Activated T-helper 9 cell treated with anti-CD3 and anti-CD28 coated beads, Interleukin-2, amount 50 U/mL, for 16 hours (primary cell): ENCODE data around the gene CYP2W1.

Experiments
- DNase-seq: peaks from one replicate; pipeline ENCODE4 v3.0.0-alpha.2; 2020; ENCODE audit warnings: low read depth

The CYP2W1 gene

DNA sequence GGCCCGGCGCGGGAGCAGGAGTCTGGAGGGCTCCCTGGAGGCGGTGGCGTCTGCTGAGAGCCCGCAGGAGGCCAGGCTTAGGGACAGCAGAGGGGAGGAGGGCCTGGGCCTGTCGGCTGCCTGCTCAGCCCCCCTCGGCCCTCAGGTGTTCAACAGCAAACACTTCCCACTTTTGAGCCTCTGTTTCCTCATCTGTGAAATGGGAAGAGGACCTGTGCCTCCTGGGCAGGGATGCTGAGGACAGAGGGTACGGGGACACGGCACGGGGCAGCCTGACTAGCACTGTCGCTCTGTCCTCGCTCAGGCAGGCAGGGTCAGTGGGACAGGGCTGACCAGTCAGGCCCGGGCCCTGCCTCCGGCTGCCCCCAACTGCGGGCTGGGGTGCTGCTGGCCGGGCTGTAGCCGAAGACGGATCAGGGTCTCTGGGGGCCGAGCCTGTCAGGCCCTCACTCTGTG lies 663 bp downstream of the CYP2W1 start:
- no peak for DNase-seq

DNA sequence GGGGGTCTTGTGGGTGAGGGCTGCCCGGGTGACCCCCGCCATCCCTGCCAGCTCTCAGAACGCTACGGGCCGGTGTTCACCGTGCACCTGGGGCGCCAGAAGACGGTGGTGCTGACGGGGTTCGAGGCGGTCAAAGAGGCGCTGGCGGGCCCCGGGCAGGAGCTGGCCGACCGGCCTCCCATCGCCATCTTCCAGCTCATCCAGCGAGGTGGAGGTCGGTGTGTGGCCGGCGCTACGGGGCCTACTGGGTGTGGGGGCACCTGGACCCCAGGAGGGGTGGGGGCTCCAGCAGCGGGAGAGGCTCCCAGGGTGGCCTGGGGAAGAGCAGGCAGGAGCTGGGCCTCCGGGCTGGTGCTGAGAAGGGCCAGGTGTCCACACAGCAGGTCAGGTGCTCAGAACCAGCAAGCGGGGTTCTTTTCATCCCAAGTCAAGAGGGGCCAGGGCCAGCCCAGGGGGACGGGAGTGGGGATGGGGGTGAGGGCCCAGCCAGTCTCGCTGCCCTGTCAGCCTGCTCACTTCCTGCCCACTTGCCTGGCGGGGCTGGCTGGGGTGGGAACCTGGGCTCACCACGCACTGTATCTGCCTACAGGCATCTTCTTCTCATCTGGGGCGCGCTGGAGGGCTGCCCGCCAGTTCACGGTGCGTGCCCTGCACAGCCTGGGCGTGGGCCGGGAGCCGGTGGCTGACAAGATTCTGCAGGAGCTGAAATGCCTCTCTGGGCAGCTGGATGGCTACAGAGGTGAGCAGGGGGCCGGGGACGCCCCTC lies 1.6 kb downstream of the CYP2W1 start:
- DNase-seq: no peak

DNA sequence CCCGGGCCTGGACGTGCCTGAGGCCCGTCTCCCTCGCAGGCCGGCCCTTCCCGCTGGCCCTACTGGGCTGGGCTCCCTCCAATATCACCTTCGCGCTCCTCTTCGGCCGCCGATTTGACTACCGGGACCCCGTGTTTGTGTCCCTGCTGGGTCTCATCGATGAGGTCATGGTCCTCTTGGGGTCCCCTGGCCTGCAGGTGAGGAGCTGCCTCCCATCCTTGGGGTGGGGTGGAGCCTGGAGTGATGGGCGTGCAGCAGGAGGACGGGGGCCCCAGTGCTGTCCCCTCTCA lies 2.1 kb downstream of the CYP2W1 start:
- no peak for DNase-seq

DNA sequence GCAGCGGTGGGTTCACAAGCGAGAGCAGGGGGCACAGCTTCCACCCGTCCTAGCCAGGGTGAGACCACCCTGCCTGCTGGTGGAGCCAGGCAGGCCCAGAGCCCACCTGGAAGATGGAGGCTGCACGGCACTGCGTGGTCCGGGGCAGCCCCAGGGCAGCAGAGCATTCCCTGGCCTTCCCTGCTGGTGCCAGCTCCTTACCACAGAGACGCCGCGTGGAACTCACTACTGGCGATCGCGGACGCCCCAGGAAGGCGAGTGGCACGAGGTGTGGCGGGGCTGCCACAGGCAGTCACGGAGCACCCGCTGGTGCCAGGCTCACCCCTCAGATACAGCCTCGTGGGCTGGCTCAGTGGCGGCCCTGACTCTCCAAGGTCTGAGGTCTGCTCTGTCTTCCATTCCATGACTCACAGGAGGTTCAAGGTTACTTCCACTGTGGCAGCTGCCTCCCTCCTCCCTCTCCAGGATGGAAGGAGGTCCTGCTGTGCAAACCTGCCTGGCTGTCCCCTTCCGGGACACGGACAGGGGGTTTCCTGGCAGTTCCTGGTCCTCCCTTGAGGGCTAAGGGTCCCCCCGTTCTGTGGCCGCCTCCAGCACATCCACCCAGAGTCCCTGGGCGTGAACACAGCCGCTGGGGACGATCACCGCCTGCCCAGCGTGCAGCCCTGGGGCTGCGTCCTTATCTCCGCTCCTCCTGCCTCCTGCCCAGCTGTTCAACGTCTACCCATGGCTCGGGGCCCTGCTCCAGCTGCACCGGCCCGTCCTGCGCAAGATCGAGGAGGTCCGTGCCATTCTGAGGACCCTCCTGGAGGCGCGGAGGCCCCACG lies 3.1 kb downstream of the CYP2W1 start:
- DNase-seq: no peak

DNA sequence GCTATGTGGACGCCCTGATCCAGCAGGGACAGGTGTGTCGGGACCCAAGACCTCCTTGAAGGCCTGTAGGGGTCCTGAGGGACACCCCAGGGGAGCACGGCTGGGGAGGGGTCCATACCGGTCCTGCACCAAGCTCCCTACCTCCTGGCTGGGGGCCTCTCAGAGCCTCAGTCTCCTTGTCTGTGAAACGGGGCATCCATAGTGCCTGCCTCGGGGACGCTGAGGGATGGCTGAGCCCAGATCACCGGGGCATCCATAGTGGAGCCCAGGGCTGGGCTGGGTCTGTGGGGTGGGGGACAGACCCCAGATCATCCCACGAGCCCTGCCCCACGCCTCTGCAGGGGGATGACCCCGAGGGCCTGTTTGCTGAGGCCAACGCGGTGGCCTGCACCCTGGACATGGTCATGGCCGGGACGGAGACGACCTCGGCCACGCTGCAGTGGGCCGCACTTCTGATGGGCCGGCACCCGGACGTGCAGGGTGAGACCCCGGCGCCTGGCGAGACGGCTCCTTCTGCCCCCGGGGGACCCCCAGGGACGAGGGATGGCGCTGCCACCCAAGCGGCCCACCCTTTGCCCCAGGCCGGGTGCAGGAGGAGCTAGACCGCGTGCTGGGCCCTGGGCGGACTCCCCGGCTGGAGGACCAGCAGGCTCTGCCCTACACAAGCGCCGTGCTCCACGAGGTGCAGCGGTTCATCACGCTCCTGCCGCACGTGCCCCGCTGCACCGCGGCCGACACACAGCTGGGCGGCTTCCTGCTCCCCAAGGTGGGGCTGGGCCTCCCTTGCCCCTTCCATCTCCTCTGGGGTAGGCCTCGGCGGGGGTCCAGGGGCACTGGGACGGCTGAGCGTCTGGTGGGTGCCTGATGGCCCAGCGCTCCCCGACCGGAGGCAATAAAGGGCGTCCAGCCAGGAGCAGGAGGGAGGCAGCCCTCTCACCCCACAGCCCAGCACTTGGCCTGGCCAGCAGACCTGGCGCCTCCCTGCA lies 4.1 kb downstream of the CYP2W1 start:
- DNase-seq: no peak

DNA sequence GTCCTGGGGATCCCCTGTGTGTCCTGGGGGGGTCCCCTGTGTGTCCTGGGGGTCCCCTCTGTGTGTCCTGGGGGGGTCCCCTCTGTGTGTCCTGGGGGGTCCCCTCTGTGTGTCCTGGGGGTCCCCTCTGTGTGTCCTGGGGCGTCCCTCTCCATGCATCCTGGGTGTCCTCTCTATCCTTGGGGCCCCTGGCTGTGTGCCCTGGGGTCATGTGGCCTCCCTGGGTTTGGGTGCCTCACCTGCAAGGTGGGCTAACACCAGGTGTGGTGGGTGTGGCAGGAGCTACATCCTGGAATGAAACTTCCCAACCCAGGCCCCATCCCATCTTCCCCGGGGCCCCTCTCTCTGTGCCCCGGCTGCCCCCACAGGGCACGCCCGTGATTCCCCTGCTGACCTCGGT lies 4.9 kb downstream of the CYP2W1 start:
- DNase-seq: no peak

DNA sequence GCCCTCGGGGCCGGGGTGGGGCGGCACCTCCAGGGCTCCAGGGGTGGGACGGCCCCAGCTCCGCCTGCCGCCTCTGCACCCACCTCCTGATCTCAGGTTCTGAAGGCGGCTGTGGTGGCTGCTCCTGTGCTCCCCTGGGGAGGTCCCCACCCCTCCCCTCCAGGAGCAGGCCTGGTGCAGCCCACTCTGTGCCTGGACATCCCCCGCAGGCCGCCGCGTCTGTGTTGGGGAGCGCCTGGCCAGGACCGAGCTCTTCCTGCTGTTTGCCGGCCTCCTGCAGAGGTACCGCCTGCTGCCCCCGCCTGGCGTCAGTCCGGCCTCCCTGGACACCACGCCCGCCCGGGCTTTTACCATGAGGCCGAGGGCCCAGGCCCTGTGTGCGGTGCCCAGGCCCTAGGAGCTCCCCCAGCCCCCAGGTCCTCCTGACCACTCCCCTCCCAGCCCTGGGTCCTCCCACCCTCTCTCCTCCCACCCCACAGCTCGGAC lies 5.5 kb downstream of the CYP2W1 start:
- DNase-seq: no peak

DNA sequence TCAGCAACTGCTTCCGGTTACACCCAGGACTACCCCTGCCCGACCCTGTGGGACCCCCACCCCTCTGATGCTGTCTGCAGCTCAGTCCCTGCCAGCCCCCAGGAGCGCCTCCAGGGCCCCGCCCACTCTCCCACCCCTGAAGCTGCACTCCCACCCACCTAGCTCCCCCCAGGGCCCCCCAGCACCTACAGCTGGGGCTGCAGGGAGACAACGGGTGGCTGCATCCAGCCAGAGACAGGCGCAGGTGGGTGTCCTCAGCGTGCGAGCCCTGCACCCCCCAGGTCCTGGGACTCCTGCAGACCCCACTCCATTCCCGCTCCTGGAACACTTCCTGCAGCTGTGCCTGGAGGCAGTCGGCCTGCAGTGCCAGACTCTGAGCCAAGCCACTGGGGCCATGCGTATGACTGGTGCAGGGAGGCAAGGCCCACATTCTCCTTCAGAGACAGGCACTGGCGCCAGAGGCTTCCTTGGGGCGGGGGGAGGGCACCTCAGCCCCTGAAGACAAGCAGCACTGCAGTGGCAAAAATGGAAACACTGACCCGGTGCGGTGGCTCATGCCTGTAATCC lies 6.1 kb downstream of the CYP2W1 start:
- no peak for DNase-seq

DNA sequence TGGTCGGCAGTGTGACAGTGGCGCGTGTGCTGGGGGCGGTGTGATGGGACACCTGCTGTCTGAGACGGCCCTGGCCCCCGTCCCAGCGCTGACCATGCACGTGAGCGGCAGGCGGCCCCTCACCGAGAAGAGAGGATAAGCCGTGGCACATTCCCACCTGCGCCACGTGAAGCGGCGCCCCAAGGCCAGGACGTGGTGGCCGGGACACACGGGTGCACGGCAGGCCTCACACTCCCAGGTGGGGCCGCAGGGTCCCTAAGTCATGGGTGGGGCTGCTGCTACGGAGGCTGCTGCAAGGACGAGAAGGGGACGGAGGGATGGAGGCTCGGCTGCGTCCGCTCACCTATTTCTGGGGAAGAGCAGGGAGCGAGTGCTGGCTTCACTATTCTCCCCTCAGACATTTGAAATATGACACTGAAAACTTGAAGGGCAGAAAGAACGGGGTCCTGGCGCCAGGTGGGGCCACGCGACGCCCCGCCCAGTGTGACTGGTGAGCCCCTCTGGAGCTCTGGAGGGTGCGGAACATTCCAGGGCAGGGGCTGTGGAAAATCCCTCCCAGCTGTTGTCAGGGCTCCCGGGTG lies 7.5 kb downstream of the CYP2W1 start:
- DNase-seq: no peak

DNA sequence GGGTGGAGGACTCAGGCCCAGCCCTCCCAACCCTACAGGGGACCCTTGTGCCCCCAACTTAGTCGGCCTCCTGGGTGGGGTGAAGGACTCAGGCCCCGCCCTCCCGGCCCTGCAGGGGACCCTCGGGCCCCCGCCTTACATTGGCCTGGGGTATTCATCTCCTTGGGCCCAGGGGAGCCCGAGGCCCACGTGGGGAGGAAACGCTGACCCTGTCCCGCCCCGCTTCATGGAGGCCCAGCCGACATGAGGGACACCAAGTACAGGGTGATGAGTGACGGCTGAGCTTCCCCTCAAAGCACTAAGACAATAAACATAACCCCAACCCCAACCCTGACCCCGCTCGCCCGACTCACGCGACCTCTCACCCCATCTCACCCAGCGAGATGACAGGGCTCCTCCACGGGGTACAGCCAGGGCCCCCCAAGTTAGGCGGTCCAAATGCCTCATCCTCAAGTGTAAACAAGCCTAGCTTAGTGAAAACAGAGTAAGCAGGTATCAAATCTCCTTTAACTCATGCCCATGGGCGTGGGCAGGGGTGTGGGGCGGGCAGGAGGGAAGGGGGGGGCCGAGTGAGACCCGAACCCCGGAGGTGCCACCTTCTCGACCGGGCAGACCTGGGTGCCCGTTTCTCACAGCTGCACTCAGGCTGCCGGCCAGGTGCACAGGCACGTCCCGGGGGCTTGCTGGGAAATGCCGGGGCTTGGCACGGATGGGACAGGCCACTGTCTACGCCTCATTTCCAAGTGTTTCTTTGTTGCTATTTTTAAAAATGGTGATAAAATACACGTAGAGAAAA lies 8.2 kb downstream of the CYP2W1 start:
- DNase-seq: no peak

DNA sequence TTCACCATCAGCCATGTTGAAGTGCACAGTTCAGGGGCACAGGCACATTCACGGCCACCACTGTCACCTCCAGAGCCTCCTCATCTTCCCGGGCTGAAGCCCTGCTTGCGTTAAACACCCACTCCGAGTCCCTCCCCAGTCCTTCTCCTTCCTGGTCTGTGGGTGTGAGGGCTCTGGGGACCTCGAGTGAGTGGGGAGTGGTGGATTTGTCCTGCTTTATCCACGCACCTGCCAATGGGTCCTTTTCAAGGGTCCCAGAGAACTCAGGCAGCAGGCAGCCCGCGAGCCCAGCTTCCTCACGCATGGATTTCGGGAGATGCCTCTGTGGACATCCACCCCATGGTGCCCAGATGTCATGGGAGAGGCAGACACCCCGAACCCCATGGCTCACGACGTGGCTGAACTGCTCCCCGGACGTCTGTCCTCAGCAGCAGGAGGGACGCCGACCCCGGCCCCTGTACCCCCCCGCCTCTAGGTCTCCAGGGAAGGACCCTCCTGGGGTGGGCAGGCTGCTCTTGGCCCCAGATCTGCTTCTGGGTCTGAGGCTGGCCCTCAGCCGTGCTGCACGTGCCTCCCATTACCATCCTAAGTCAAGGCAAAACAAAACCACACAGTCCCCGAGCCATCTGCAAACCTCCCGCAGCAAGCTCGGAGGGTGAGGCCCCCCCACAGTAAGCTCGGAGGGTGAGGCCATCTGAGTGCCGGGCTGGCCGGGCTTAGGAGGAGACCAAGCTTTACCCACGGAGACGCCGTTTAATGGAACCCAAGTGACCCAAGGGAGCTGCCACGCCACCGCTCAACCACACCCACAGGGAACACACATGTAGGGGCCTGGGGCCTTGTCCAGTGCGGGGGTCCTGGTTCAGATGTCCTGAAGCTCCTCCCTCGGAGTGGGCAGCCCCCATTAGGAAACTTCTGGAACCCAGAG lies 9.0 kb downstream of the CYP2W1 start:
- no peak for DNase-seq

DNA sequence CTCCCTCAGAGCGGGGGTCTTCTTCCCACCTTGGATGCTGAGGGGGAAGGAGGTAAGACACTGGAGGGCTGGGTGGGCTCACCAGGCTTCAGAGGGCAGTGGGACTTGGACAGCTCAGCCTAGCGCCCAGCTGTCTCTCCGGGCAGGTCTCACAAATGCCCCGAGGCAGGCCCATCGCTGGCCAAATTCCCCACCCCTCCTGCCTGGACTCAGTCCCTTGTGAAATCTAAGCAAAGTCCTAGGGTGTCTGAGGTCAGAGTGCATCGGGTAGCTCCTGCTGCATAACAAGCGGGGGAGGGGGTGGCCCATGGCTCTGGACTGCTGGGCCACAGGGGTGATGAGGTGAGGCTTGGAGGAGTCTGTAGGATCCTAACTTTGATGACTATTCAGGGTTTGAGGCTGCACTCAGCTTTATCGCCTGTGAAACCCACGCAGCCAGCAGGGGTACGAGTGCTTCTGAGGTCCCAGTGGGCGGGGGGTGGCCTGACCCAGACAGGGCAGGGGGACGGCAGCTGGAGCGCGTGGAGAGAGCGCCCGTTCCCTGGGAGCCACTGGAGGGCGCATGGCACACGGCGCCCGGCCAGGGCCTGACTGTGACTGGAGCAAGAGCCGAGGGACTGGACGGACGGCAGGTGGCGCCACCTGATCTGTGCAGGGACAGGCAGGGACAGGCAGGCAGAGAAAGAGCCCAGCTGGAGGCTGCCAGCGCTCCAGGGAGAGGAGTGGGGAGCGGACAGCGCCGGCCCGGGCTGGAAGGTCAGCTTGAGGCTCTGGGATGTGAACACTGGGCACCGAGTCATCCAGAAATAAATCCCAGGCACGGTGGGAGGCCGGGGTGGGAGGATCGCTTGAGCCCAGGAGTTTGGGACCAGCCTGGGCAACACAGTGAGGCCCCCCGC lies 10.0 kb downstream of the CYP2W1 start:
- DNase-seq: peak; percentile 91

DNA sequence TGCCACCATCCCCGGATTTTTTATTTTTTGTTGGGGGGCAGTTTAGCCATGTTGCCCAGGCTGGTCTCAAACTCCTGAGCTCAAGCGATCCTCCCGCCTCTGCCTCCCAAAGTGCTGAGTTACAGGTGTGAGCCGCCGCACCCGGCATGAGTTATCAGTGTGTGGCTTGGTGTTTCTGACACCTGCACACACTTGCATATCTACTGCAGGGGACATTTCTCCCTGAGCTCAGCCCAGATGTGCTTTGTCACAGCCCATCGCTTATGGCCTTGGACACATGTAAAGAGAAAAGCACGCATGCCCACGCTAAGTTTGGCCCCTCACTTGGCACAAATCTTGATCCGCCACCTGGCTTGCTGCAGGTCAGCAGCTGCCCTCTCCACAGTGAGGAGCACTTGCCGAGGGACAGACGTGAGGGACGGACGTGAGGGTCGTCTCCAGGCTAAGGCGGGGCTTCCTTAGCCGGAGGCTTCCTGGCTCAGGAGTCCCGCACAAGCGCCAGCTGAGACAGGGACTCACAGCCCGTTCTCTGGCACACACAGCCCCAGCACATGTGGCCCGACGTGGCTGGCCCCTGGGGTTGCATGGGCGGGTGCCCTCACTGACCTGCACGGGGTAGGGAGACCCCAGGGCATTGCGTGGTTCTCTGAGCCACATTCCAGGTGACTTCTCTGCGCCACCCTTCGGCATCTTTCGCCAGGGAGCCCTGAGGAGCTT lies 11.8 kb downstream of the CYP2W1 start:
- no peak for DNase-seq

DNA sequence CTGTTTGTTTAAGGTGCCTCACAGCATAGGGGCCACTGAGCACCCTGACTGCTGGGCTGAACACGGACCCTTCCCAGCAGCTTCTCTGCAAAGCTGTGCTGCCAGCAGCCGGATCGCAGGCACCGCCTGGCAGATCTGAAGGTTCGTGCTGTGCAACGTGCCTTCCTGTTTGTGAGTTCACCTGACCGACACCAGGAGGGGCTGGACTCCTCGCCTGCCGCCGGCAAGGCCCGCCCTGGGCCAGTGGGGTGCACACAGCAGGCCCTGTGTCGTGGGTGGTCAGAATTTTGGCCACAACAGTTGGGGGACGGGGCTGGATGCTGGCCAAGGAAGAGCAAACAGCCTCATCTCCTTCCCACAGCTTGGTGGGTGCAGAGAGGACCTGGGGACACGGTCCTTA lies 12.6 kb downstream of the CYP2W1 start:
- DNase-seq: no peak

DNA sequence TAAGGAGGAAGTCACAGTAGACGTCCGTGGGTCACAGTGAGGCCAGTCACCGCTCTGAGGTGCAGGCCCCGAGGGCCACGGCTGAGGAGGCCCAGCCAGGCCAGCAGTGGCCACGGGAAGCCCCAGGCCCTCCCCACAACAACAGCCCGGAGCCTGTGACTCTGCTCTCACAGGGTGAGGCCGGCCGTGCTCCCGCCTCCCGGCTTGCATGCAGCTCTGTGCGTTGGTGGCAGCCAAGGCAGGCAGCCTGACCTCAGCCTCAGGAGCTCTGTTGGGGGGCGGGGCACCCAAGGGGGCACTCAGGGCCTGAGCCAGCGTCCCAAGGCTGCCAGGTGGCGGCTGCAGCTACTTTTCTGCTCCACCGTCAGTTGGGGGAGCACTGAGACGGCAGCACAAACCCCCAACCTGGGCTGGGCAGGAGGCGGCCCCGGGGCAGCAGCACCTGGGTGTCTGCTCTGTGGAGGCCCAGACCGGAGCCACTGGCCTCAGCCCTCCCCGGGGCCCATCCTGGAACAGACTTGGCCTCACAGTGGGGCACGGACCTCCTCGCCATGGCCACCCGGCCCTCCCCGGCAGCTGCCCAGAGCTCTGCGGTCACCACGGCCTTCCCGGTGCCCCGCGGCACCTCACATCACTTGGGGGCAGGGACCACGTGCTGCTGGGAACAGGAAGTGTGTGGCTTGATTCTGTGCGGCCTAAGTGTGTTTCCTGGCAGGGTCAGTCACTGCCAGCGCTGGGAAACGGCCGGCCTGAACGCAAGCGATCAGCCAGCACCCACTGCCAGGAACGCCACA lies 13.3 kb downstream of the CYP2W1 start:
- no peak for DNase-seq

DNA sequence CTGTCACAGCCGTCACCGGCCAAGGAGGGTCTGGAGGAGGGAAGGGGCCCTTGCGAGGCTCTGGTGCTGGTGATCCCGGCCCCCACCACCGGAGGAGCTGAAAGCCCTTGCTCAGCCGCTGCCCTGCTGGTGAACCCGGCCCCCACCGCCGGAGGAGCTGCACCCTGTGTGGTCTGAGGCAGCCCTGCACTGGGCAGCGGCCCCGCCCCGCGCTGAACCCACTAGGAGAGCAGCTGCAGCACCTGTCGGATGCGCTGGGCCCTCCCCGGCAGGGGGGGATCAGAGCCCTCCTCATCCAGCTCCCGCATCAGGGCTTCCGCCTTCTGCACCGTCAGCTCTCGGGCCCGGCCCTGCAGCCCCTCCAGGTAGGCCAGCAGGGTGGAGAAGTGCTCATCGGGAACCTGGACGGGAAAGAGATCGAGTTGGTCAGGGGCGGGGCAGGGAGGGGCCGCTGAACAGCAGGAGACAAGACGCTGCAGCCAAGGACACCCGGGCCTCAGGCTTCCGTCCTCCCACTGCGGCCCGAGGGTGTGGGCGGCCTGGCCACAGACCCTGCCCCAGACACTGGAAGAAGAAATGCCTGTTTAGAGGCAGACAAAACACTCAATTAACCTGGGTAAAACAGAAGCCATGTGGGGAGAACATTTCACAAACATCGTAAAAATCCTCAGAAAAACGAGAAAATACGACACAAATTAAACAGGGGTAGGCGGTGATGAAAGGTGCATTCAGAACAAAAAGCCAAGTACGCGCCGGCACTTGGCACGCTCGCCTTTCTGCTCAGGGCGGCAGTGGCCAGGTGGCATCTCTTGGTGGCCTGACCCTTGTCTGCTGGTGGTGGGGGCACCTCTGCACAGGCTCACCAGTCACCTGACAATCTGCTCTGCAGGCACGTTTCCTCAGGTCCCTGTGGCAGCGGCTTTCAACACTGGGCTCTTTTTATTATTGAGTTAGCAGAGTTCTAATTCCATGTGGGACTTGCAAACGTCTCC lies 14.7 kb downstream of the CYP2W1 start:
- DNase-seq: no peak
